ENCODE measurements around the gene MKI67.
"Not testable (repeated sequence)": the region's sequence is repeated elsewhere in the genome, so short reads cannot be mapped to it uniquely, and the experiment has no call there.

Gene MKI67

GRCh38 chr10:128103229-128103714, 23.0 kb downstream of the MKI67 start:
- no peak for DNase-seq (ENCODE audit: low spot score)

GRCh38 chr10:128102480-128103228, 23.6 kb downstream of the MKI67 start:
- no peak for DNase-seq (ENCODE audit: low spot score)

GRCh38 chr10:128101901-128102300, 24.3 kb downstream of the MKI67 start:
- no peak for DNase-seq (ENCODE audit: low spot score)

GRCh38 chr10:128099901-128100300, 26.3 kb downstream of the MKI67 start:
- no peak for DNase-seq (ENCODE audit: low spot score)

- no peak for DNase-seq (ENCODE audit: low spot score)
Measured at GRCh38 chr10:128098631-128099030, 27.6 kb downstream of the MKI67 start.

GRCh38 chr10:128097783-128098182, 28.4 kb downstream of the MKI67 start:
- no peak for DNase-seq (ENCODE audit: low spot score)

GRCh38 chr10:128096486-128097199, 29.6 kb downstream of the MKI67 start:
- DNase-seq (ENCODE audit: low spot score) = no peak

- DNase-seq (ENCODE audit: low spot score) = no peak
Measured at GRCh38 chr10:128095753-128096469, 30.3 kb downstream of the MKI67 start.

- DNase-seq (ENCODE audit: low spot score) = no peak
Measured at GRCh38 chr10:128095027-128095752, 31.0 kb downstream of the MKI67 start.

GRCh38 chr10:128094596-128094995, 31.6 kb downstream of the MKI67 start:
- DNase-seq (ENCODE audit: low spot score) = not testable (repeated sequence)

- DNase-seq (ENCODE audit: low spot score) = no peak
Measured at GRCh38 chr10:128092454-128092853, 33.8 kb downstream of the MKI67 start.

- DNase-seq (ENCODE audit: low spot score) = no peak
Measured at GRCh38 chr10:128091636-128092210, 34.5 kb downstream of the MKI67 start.

GRCh38 chr10:128087884-128088709, 38.1 kb downstream of the MKI67 start:
- peak; percentile 36 for DNase-seq (ENCODE audit: low spot score)

GRCh38 chr10:128087146-128087883, 38.9 kb downstream of the MKI67 start:
- no peak for DNase-seq (ENCODE audit: low spot score)

- no peak for DNase-seq (ENCODE audit: low spot score)
Measured at GRCh38 chr10:128086003-128086863, 40.0 kb downstream of the MKI67 start.

- DNase-seq (ENCODE audit: low spot score) = no peak
Measured at GRCh38 chr10:128084991-128085390, 41.2 kb downstream of the MKI67 start.

- no peak for DNase-seq (ENCODE audit: low spot score)
Measured at GRCh38 chr10:128084364-128084763, 41.9 kb downstream of the MKI67 start.

GRCh38 chr10:128083191-128083895, 42.9 kb downstream of the MKI67 start:
- no peak for DNase-seq (ENCODE audit: low spot score)

All from D341Med (cell line).